OCI-LY1 (cell line): ENCODE measurements around the gene SPRED3.

Experiments used
- CTCF ChIP-seq: fragments of 200-600 bp; sonication (generic), shearing (Covaris generic); IDR thresholded peaks from 2 replicates; pipeline ENCODE4 v1.5.1; 2017; ENCODE audit warnings: mild to moderate bottlenecking, antibody characterized with exemption, low read length, moderate library complexity, mixed read lengths
- EZH2 ChIP-seq: fragments of 200-600 bp; sonication (generic), shearing (Covaris generic); IDR thresholded peaks from 2 replicates; pipeline ENCODE4 v1.8.0; 2017; ENCODE audit warnings: borderline replicate concordance, mixed run types, mild to moderate bottlenecking, antibody characterized with exemption, low read length, moderate library complexity, mixed read lengths

- TF ChIP-seq CTCF, result no peak
- no peak for TF ChIP-seq EZH2
Observed at GRCh38 chr19:38375098-38375493, 13.4 kb upstream of the SPRED3 start.
